ENCODE measurements around the gene OSM. TPM values are rescaled to one million over a fixed set of nuclear protein-coding genes. Genes with fewer than 3 reads are reported as not detected.
"Not testable (repeated sequence)": the region's sequence is repeated elsewhere in the genome, so short reads cannot be mapped to it uniquely, and the experiment has no call there.

OSM gene
- total and polyA plus RNA-seq, 7 donors = 0.60 to 12.8 (median 1.5) TPM

DNA sequence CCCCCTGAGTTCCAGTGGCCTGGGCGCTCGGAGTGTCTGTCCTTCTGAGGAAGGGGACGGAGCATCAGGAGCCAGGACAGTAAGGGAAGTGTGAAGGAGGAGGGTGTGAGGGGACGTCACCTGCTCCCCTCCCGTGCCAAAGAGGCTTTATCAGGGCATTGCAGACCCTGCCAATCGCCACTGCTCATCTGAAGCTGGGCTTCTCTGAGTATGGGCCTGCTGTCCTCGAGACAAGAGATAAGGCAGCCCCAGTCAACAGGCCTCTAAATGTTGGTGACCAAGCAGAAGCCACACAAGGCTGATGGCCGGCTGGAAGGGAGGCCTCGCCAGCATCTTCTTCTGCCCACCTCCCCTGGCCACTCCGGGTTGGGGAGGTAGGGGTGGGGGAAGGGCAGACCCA, 49.9 kb downstream of the OSM start:
- WGBS, 2 donors = 90 to 91% methylated on average over 10 of the region's 10 CpGs
- TF ChIP-seq CTCF (IDR thresholded peaks at IDR 0.05) = no peak
- TF ChIP-seq EP300 (IDR thresholded peaks at IDR 0.05) = no peak
- no peak for TF ChIP-seq POLR2A (IDR thresholded peaks at IDR 0.05)
- no peak for TF ChIP-seq POLR2AphosphoS5 (IDR thresholded peaks at IDR 0.05)
- no peak overlapping the region for H3K27ac ChIP-seq
- intact Hi-C loops (cut with DNase I) = no loop called here
- H3K9me3 ChIP-seq = no peaks in the 10 kb centered on the region
- no peak overlapping the region for H3K4me3 ChIP-seq
- DNase-seq = no peak
- H3K36me3 ChIP-seq = no peaks in the 10 kb centered on the region
- peaks cover 0 to 3% (median 0%) of the 10 kb centered on the region in 3 donors for H3K27me3 ChIP-seq
- H3K4me1 ChIP-seq = peaks cover 0 to 11% (median 0%) of the 10 kb centered on the region in 4 donors

- H3K27ac ChIP-seq; H3K27me3 ChIP-seq; intact Hi-C loops (cut with DNase I); H3K9me3 ChIP-seq; DNase-seq; H3K4me3 ChIP-seq; H3K36me3 ChIP-seq: not testable (repeated sequence)
- H3K4me1 ChIP-seq = peaks cover 0 to 11% (median 0%) of the 10 kb centered on the region in 4 donors
- WGBS, 2 donors = 96 to 97% methylated on average over 3 of the region's 3 CpGs
Measured at GRCh38 chr22:30216272-30216671, 50.4 kb downstream of the OSM start.

- Histone ChIP-seq H3K4me3 (no peak overlapping the region), H3K4me1 (peaks cover 0 to 11% (median 0%) of the 10 kb centered on the region in 4 donors), H3K36me3 (no peaks in the 10 kb centered on the region), H3K9me3 (no peaks in the 10 kb centered on the region), H3K27ac (no peak overlapping the region), H3K27me3 (no peaks in the 10 kb centered on the region)
- whole genome bisulfite sequencing, 2 donors = 62 to 68% methylated on average over 12 of the region's 12 CpGs
- intact Hi-C loops (cut with DNase I) = no loop called here
- TF ChIP-seq EP300 (IDR thresholded peaks at IDR 0.05) = no peak
- no peak for TF ChIP-seq POLR2A (IDR thresholded peaks at IDR 0.05)
- TF ChIP-seq POLR2AphosphoS5 (IDR thresholded peaks at IDR 0.05) = no peak
- TF ChIP-seq CTCF (IDR thresholded peaks at IDR 0.05) = no peak
- DNase-seq = no peak
Measured at GRCh38 chr22:30214703-30215407, 51.8 kb downstream of the OSM start.

- no peak for DNase-seq
Measured at GRCh38 chr22:30212996-30213441, 53.6 kb downstream of the OSM start.

More at GRCh38 chr22:30212996-30213441, 53.6 kb downstream of the OSM start:
- 64 to 85% methylated on average over 8 of the region's 8 CpGs for WGBS, 2 donors
- no peak overlapping the region for H3K27ac ChIP-seq
- H3K27me3 ChIP-seq = no peaks in the 10 kb centered on the region
- TF ChIP-seq POLR2AphosphoS5 (IDR thresholded peaks at IDR 0.05) (no peak), EP300 (IDR thresholded peaks at IDR 0.05) (no peak), CTCF (IDR thresholded peaks at IDR 0.05) (no peak), POLR2A (IDR thresholded peaks at IDR 0.05) (no peak)
- intact Hi-C loops (cut with DNase I) = no loop called here
- no peak overlapping the region for H3K4me3 ChIP-seq
- no peaks in the 10 kb centered on the region for H3K36me3 ChIP-seq
- peaks cover 0 to 25% (median 10%) of the 10 kb centered on the region in 4 donors for H3K4me1 ChIP-seq
- no peaks in the 10 kb centered on the region for H3K9me3 ChIP-seq

Other genes with a start within 250 kb of the OSM start
- not detected for gene HORMAD2, start 186.4 kb downstream of the OSM start, total RNA-seq
- gene HORMAD2, start 186.4 kb downstream of the OSM start, polyA plus RNA-seq = not detected
- gene LIF, start 20.1 kb downstream of the OSM start, total RNA-seq = 1 to 10 TPM in 1 of 4 donors, under 1 TPM in 3; 0.28 to 5.8 (median 0.34) TPM
- 10 to 100 TPM in 1 of 3 donors, 1 to 10 TPM in 2; 1.6 to 10.3 (median 1.8) TPM for gene LIF, start 20.1 kb downstream of the OSM start, polyA plus RNA-seq
- gene CASTOR1, start 22.7 kb upstream of the OSM start, total RNA-seq = 10 to 100 TPM in 2 of 4 donors, 1 to 10 TPM in 2; 5.3 to 15.0 (median 10.8) TPM
- 1 to 10 TPM in 2 of 3 donors, not detected in 1; 6.4 to 8.4 TPM for gene CASTOR1, start 22.7 kb upstream of the OSM start, polyA plus RNA-seq
- 10 to 100 TPM; 12.5 to 31.0 (median 26.8) TPM for gene TBC1D10A, start 60.1 kb upstream of the OSM start, total RNA-seq
- 10 to 100 TPM; 28.8 to 35.4 (median 29.1) TPM for gene TBC1D10A, start 60.1 kb upstream of the OSM start, polyA plus RNA-seq
- 10 to 100 TPM; 24.2 to 61.5 (median 33.5) TPM for gene SF3A1, start 90.0 kb upstream of the OSM start, total RNA-seq
- gene SF3A1, start 90.0 kb upstream of the OSM start, polyA plus RNA-seq = 10 to 100 TPM; 17.4 to 41.2 (median 21.3) TPM
- gene CCDC157, start 90.2 kb upstream of the OSM start, total RNA-seq = 1 to 10 TPM in 3 of 4 donors, under 1 TPM in 1; 0.83 to 2.0 (median 1.7) TPM
- gene CCDC157, start 90.2 kb upstream of the OSM start, polyA plus RNA-seq = 1 to 10 TPM; 1.2 to 1.8 (median 1.6) TPM
- gene RNF215, start 120.6 kb upstream of the OSM start, total RNA-seq = 10 to 100 TPM; 12.2 to 21.6 (median 13.0) TPM
- 1 to 10 TPM in 2 of 3 donors, under 1 TPM in 1; 0.92 to 7.1 (median 1.8) TPM for gene RNF215, start 120.6 kb upstream of the OSM start, polyA plus RNA-seq
- 10 to 100 TPM in 2 of 4 donors, 1 to 10 TPM in 2; 4.7 to 12.1 (median 7.8) TPM for gene SEC14L2, start 130.2 kb upstream of the OSM start, total RNA-seq
- 1 to 10 TPM; 2.4 to 6.3 (median 5.5) TPM for gene SEC14L2, start 130.2 kb upstream of the OSM start, polyA plus RNA-seq
- gene MTFP1, start 158.9 kb upstream of the OSM start, total RNA-seq = 1 to 10 TPM; 2.9 to 7.1 (median 4.8) TPM
- 10 to 100 TPM; 21.0 to 38.5 (median 31.2) TPM for gene MTFP1, start 158.9 kb upstream of the OSM start, polyA plus RNA-seq
- gene SEC14L3, start 205.2 kb upstream of the OSM start, total RNA-seq = not detected
- gene SEC14L3, start 205.2 kb upstream of the OSM start, polyA plus RNA-seq = under 1 TPM in 1 of 3 donors, not detected in 2; 0.23 TPM
- not detected for gene SEC14L4, start 238.8 kb upstream of the OSM start, total RNA-seq
- gene SEC14L4, start 238.8 kb upstream of the OSM start, polyA plus RNA-seq = under 1 TPM in 1 of 3 donors, not detected in 2; 0.04 TPM

Data from sigmoid colon (tissue), 7 donors.